GM11168 (cell line): Measurements from ENCODE around the gene GABRA4.

Source experiments
- in situ Hi-C: fragments of 300-500 bp; cut with MboI; formaldehyde crosslinking; loops from one replicate; pipeline ENCODE4 v1.12.0; 2022; ENCODE audit warnings: low sequenced_read_pairs; ENCODE audit not compliant: unreplicated experiment

The GABRA4 gene

DNA sequence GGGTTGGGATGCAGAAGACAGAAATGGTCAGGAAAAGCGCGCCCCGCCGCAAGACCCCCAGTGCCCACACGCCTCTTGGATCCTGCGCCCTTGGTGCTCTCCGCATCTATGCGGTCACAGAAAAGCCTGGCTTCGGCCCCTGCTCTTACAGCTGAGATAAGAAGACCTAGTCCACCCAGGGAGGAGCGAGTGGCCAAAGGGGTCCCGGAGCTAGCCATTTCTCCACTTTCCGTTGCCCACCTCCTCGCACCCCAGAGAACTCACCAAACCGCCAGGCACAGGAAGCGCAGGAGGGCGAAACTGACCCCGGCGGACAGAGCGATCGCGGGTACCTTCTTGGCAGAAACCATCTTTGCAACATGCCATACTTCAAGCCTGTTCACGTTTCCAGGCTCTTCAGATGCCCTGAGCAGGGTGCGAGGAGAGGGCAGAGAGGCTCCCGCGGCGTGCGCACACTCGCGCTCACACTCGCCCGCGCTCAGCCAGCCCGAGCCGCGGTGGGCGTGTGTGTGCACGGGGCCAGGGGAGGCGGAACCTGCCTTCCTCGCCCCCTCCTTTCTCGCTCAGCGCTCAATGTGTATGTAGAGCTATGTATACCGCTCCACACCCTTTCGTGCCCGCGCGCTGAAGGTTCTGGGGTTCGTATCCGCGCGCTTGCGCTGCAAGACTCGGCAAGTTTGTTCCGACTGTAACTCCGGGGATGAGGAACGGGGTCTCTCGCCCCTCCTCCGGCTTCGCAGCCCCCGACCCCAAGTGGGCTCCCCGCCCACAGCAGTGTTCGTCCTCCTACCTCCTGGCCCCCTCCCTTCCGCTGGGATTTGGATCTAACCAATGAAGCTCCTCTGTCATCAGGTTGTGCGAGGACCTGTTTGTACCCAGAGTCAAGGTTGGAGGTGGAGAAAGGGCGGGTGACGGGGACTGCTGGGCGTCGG, at the start of gene GABRA4:
TSS of gene GABRA4 (minus strand) at position 507 of the 932 bp plus-strand sequence. CDS start at position 350, 157 bp downstream.
- in situ Hi-C loops = no loop called here

DNA sequence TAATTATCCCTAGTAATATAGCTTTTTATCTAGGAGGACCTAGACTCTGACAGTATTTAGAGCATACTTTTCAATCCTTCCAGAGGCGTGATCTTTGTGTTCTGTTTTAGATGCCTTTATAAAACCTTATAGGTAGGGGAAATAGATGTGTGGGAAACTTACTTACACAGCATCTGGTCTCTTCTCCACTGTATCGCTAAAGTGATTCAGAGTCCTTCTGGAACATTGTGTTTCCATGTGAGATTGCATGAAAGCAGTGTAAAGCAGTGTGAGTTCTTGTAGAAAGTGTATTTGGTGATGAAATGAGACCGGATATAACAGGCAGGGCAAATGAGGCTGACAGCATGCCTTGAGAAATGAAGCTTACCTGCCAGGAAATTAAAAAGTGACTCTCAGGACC, 47.4 kb upstream of the GABRA4 start:
- in situ Hi-C loops = loop anchor here (25.0 kb wide), 1 partner anchor 104 kb away; no protein-coding TSS in a partner anchor

- in situ Hi-C loops = loop anchor here (25.0 kb wide), 1 partner anchor 101 kb away; no protein-coding TSS in a partner anchor
Observed at GRCh38 chr4:47038263-47038662, 44.9 kb upstream of the GABRA4 start.

GRCh38 chr4:47032405-47033106, 39.2 kb upstream of the GABRA4 start:
- in situ Hi-C loops = loop anchor here (25.0 kb wide), 1 partner anchor 95 kb away; no protein-coding TSS in a partner anchor

DNA sequence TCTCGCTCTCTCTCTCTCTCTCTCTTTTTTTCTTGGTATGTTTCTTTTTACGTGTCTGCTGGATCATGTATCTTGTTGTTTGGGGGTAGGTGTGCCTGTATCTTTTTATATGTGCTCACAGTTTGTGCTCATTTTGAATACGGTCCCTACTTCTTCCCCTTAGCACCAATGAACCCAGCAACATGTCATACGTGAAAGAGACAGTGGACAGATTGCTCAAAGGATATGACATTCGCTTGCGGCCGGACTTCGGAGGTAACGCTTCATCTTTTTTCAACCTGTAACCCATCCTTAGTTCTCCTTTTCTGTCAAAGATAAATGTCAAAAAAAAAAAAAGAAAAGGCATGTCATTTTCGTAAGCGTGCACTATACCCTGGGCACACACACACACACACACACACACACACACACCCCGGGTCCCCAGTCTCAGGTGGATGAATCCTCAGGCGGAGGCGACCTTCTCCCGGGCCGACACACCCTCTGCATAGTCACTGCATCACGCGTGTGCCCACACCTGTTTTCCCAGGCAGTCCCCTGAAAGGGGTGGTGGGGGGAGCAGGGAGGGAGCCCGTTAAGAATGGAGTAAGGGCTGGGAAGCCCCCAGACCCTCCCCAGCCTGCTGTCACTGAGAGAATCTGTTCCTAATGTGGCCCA, 38.5 kb upstream of the GABRA4 start:
- in situ Hi-C loops = loop anchor here (25.0 kb wide), 1 partner anchor 95 kb away; no protein-coding TSS in a partner anchor

GRCh38 chr4:47031011-47031678, 37.8 kb upstream of the GABRA4 start, which contains the start of gene GABRB1:
GABRB1 (plus strand) TSS chr4:47031567.
- in situ Hi-C loops = loop anchor here (25.0 kb wide), 1 partner anchor 94 kb away; no protein-coding TSS in a partner anchor

GRCh38 chr4:47017494-47017893, 24.1 kb upstream of the GABRA4 start:
- in situ Hi-C loops = no loop called here

DNA sequence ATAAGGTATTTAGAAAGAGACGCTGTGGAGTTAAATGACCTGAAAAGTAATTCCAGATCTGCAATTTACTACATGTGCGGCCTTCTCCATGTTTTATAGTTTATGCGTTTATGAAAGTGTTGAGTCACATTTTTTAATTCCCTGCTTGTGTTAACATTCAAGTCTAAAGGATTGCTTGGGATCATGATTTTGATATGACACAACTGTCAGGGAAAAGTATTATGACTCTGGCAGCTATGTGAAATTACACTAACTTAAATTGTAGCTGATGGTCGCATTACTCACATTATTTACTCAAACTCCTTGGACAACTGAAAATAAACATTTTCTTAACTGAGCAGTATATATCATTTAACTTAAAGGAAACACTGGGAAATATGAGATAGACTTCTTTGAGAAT, 23.7 kb upstream of the GABRA4 start:
- in situ Hi-C loops = no loop called here

GRCh38 chr4:47013373-47013772, 20.0 kb upstream of the GABRA4 start:
- in situ Hi-C loops = no loop called here

- in situ Hi-C loops = no loop called here
Observed at GRCh38 chr4:47012676-47013075, 19.3 kb upstream of the GABRA4 start.

- in situ Hi-C loops = no loop called here
Observed at GRCh38 chr4:47010912-47011446, 17.6 kb upstream of the GABRA4 start.

DNA sequence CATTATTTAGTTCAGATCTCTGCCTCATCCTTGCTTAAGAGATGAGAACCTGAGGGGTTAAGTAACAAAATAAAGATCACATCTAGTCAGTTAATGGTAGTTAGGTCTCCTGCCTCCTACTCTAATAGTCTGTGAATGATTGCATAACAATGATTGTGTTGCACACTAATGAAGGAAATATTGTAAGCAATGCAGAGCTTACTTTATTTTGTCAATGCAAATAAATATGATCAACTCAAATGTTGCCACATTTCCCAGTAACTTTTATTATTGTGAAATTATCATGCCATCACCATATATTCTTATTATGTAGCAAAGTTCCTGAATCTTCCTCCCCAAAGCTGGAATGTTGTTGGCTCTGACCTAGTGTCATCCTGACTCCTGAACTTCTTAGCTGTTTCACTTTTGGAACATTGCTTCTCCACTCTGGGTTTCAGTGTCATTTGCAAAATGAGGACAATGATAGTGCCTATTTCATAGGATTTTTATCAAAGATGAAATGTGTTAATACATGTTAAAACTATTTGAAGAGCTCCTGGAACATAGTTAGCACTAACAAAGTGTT, 17.0 kb upstream of the GABRA4 start:
- in situ Hi-C loops = no loop called here

- in situ Hi-C loops = no loop called here
Observed at GRCh38 chr4:47002580-47002979, 9.2 kb upstream of the GABRA4 start.

DNA sequence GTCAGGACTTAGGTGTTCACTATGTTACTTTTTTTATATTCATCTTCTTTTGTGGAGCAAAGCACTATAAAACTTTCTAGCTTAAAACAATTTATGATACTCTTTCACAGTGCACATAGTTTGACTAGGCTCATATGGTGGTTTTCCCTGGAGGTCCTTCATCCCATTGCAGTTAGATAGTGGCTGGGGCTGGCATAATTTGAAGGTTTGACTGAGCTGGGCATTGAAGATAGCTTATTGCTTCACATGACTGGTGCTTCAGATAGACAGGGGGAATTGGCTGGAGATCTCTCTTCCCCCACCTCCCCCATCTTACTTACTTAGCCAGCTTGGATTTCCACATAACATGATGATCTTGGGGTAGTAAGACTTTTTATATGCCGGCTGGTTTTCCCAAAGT, 7.0 kb upstream of the GABRA4 start:
- in situ Hi-C loops = no loop called here

DNA sequence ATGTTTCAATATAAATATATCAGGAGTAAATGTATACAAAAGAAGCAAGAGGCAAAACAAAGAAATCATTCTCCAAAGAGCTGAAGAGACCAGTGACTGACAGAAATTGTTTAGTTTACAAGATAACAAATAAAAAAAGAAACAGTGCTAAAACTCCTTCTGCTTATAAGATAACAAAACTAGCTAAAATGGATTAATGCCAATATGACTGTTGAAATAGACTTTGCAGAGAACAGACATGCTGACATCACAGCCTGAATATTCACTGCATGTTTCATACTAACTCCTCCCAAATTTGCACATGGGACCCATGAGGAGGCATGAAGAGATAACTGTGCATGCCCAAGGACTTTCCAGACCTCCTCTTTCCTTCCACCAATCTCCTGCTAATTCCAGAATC, 6.2 kb upstream of the GABRA4 start:
- in situ Hi-C loops = no loop called here

DNA sequence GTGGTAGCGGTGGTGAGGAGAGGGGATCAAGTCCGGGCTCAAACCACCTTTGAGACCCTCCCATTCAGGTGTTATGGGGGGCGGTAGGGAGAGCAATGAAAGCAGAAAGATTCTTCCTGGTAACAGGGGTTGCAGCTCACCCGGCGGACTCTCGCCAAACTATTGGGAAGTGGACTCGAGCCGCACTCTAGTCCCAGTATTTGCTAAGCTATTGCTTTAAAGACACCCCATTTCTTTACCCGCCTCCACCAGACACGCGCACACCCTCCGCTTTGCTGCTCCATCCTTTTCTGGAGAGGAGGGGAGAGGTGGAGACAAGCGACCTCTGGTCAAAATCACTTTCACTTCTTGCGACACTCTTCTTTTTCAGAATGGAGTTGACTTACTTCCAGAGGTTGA, 625 bp upstream of the GABRA4 start:
- in situ Hi-C loops = no loop called here

DNA sequence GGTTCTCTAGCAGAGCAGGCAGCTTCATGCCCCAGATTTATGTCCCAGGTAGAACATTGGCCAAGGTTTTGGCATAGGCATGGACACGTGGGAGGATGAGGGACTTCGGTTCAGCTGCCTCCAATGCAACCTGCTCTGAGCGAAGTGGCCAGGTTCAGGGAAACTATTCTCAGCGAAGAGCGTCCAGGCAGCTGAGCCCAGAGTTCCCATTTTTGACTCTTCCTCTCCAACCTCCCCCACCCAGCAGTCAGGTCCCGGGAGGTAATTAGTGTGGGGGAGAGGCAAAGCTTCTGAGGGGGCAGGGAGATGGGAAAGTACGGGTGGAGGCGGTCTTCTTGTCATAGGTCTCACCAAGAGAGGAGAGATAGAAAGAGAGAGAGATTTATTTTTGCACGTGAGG, 1.0 kb downstream of the GABRA4 start:
- in situ Hi-C loops = no loop called here

GRCh38 chr4:46986922-46987638, 6.3 kb downstream of the GABRA4 start:
- in situ Hi-C loops = no loop called here

DNA sequence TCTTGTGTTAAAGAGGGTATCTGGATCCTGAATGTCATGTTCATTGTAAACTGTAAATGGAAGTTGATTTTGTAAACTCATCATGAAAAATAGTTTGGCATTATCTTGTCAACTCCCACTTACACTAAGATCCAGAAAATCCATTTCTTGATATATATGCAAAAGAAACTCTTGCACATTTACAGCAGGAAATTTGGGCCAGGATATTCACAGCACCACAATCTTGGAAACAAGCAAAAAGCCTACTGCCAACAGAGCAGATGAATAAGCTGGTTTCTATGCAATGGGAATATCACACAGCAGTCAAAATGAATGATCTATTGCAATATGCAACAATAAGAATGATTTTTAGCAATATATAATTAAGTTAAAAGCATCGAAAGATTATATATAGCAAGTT, 8.6 kb downstream of the GABRA4 start:
- in situ Hi-C loops = no loop called here
